ENCODE results near the gene EMILIN2. TPM values are rescaled to one million over a fixed set of nuclear protein-coding genes. Genes with fewer than 3 reads are reported as not detected.

The EMILIN2 gene
- polyA plus RNA-seq, 2 of the 4 experiments (the other 2 are of a cell fraction): 5.4 to 7.8 TPM

DNA sequence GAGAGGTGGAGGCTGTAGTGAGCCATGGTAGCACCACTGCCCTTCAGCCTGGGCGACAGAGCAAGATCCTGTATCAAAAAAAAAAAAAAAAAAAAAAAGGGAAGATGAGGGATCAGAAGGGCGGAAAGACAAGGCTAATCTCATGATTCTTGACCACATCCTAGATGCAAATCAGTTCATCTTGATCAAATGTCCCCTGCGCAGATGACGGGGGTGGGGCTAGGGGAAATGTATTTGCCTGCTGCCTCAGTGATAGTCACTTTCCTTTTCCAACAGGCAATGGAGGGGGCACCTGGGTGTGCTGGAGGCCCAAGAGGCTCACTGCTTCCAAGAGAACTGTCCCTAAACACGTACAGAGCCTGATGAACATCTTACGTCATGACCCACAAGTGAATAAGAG lies 3.7 kb upstream of the EMILIN2 start (continued):
- TF ChIP-seq HMGXB4 (CRISPR knock-in tag; IDR thresholded peaks at IDR 0.05; ENCODE audit: borderline replicate concordance): no peak
- no peak for TF ChIP-seq NFE2L2 (conservative IDR thresholded peaks at IDR 0.05; ENCODE audit: low read length)
- TF ChIP-seq NPAS2 (CRISPR knock-in tag; IDR thresholded peaks at IDR 0.05; ENCODE audit: borderline replicate concordance): no peak
- no peak for TF ChIP-seq ZFP36 (IDR thresholded peaks at IDR 0.05; ENCODE audit: borderline replicate concordance, partially characterized antibody)

GRCh38 chr18:2845172-2845571 lies 1.6 kb upstream of the EMILIN2 start:
- FAIRE-seq: no peak
- no peak overlapping the region for H3K4me3 ChIP-seq
- POLR2A ChIA-PET: no interaction called here
- no peak overlapping the region for H3K27ac ChIP-seq
- CTCF ChIA-PET: no interaction called here
- ATAC-seq: no peak
- WGBS (ENCODE audit: missing lambda C conversion rate): 70% methylated on average over 4 of the region's 4 CpGs
- H3K4me2 ChIP-seq: no peak overlapping the region
- TF ChIP-seq ELK1 (IDR thresholded peaks at IDR 0.05; ENCODE audit: low read depth, low read length) (no peak), HEYL (CRISPR knock-in tag; IDR thresholded peaks at IDR 0.05) (no peak), KDM5A (IDR thresholded peaks at IDR 0.05) (no peak), HMGXB4 (CRISPR knock-in tag; IDR thresholded peaks at IDR 0.05; ENCODE audit: borderline replicate concordance) (no peak), FOSB (CRISPR knock-in tag; IDR thresholded peaks at IDR 0.05) (no peak), GATA3 (IDR thresholded peaks at IDR 0.05; ENCODE audit: borderline replicate concordance) (no peak), NR3C1 (IDR thresholded peaks at IDR 0.05) (no peak), FOSL2 (IDR thresholded peaks at IDR 0.05) (no peak), FOSL2 (CRISPR knock-in tag; IDR thresholded peaks at IDR 0.05) (no peak), PHF8 (IDR thresholded peaks at IDR 0.05; ENCODE audit: borderline replicate concordance, low read depth) (no peak), HDAC2 (IDR thresholded peaks at IDR 0.05) (no peak), SREBF2 (IDR thresholded peaks at IDR 0.05) (no peak), MAZ (IDR thresholded peaks at IDR 0.05; ENCODE audit: borderline replicate concordance, low read depth, low read length) (no peak), CEBPB (IDR thresholded peaks at IDR 0.05) (no peak), ZFP36 (IDR thresholded peaks at IDR 0.05; ENCODE audit: borderline replicate concordance, partially characterized antibody) (no peak), ZC3H11A (IDR thresholded peaks at IDR 0.05) (no peak), ESRRA (IDR thresholded peaks at IDR 0.05; ENCODE audit: borderline replicate concordance, low read length) (no peak), CHD4 (IDR thresholded peaks at IDR 0.05; ENCODE audit: borderline replicate concordance) (no peak), SMC3 (IDR thresholded peaks at IDR 0.05) (no peak)
- TF ChIP-seq, protein P1, sequence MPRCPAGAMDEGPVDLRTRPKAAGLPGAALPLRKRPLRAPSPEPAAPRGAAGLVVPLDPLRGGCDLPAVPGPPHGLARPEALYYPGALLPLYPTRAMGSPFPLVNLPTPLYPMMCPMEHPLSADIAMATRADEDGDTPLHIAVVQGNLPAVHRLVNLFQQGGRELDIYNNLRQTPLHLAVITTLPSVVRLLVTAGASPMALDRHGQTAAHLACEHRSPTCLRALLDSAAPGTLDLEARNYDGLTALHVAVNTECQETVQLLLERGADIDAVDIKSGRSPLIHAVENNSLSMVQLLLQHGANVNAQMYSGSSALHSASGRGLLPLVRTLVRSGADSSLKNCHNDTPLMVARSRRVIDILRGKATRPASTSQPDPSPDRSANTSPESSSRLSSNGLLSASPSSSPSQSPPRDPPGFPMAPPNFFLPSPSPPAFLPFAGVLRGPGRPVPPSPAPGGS (IDR thresholded peaks at IDR 0.05): no peak
- TF ChIP-seq, protein P2, sequence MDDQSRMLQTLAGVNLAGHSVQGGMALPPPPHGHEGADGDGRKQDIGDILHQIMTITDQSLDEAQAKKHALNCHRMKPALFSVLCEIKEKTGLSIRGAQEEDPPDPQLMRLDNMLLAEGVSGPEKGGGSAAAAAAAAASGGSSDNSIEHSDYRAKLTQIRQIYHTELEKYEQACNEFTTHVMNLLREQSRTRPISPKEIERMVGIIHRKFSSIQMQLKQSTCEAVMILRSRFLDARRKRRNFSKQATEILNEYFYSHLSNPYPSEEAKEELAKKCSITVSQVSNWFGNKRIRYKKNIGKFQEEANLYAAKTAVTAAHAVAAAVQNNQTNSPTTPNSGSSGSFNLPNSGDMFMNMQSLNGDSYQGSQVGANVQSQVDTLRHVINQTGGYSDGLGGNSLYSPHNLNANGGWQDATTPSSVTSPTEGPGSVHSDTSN (IDR thresholded peaks at IDR 0.05): no peak
- DNase-seq (ENCODE audit: low read depth in 1 of 2, low spot score in 1 of 2): no peak
- no peaks in the 10 kb centered on the region for H3K9me3 ChIP-seq
- H3K4me1 ChIP-seq: no peaks in the 10 kb centered on the region; the same call in 2 of the 3 replicates
